ENCODE measurements around the gene OR10J5.

GRCh38 chr1:159554696-159555095 is 18.9 kb upstream of the OR10J5 start:
- TF ChIP-seq CTCF (IDR thresholded peaks at IDR 0.05) = no peak
- no peak for TF ChIP-seq POLR2A (IDR thresholded peaks at IDR 0.05; ENCODE audit: low read length)
- TF ChIP-seq CEBPB (IDR thresholded peaks at IDR 0.05) = no peak
- no peak for TF ChIP-seq RFX5 (IDR thresholded peaks at IDR 0.05)
- no peak for TF ChIP-seq JUN (IDR thresholded peaks at IDR 0.05)
- no peak for TF ChIP-seq MAZ (IDR thresholded peaks at IDR 0.05; ENCODE audit: borderline replicate concordance, low read depth, low read length)
- no peak for TF ChIP-seq HEYL (CRISPR knock-in tag; IDR thresholded peaks at IDR 0.05)
- TF ChIP-seq ELK1 (IDR thresholded peaks at IDR 0.05; ENCODE audit: low read depth, low read length) = no peak
- TF ChIP-seq POLR2AphosphoS2 (conservative IDR thresholded peaks at IDR 0.05; ENCODE audit: low read length) = no peak
